ENCODE results near the gene DIO3.
"Not testable (repeated sequence)": the region's sequence is repeated elsewhere in the genome, so short reads cannot be mapped to it uniquely, and the experiment has no call there.

The DIO3 gene

DNA sequence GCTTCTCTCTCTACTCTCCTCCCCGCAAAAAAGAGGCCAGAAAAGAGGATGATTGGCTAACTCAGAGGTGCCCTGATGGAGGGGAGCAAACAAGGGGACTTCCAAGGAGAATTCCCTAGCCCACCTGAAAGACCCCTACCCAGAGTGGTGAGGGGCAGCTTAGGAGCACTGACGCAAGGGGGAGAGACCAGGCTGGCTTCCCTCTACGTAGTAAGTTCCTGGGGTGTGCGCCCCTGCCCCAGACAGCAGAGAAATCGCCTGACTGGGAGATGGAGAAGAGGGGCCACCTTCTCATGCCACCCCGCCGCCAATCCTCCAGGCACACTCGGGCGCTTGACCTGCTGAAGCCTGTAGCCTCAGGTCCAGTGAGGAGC lies 2.1 kb upstream of the DIO3 start:
- DNase-seq (ENCODE audit: low read depth) = no peak

DNA sequence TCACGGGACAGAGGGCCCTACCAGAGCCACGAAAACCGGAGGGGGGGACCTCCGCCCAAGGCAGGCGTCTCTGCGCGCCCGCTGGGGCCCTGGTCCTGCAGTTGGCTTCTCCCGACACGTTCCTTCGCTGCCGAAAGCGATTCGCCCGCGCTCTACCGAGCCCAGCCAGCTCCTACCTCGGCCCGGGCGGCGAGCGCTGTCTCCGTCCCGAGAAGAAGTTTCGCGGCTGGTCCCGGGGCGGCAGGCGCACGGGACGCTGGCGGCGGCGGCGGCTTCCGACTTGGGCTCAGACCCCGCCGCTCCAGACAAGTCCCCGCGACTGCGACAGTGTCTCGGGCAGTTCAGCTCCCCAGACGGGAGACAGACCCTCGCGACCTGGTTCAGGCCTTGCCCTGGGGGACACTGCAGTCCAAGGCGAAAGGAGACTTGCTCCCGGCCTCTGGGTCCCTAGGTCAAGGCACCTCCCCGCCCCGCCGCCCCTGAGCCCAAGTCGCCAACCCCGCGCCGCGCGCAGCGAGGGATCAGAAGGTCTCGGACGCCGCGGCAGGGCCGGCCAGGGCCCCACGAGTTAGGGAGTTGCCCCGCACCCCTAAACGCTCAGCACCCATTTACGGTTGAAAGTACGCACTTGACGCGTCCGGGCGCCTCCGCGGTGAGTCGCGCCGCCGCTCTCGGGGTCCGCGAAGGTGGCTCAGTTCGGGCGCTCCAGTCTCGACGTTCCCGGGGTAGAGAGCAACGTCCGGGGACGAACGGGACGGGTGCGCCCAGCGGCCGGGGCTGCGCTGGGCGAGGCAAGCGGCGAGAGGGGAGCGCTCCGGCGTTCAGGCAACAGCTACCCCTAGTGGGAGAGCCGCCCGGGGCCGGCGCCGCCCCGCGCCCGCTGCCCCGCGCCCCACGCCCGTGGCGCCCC lies 1.4 kb upstream of the DIO3 start:
- DNase-seq (ENCODE audit: low read depth) = no peak

DNA sequence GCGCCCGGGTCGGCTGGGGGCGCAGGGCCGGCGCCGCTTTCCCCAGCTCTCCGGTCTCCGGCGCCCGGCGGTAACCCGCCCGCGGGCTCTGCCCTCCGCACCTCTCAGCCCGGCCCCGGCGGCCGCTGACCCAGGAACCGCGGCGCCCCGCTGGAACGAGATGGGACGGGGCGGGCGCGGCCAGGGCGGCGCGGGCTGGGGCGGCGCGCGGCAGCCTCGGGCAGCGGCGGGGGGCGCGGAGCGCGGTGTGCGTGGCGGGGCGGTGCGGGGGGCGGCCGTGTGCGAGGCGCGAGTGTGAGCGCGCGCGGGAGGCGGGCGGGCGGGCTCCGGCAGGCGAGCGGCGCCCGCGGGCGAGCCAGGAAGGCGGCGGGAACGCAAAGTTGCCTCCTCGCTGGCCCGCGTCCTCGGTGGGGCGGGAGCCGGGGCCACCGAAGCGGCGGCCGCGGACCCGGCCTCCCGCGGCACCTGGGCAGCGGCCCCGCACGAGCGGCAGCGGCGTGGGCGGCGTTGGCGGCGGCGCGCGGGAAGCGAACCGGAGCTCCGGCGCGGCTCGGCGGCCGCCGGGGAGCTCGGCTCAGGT lies 671 bp upstream of the DIO3 start:
- DNase-seq (ENCODE audit: low read depth) = no peak

DNA sequence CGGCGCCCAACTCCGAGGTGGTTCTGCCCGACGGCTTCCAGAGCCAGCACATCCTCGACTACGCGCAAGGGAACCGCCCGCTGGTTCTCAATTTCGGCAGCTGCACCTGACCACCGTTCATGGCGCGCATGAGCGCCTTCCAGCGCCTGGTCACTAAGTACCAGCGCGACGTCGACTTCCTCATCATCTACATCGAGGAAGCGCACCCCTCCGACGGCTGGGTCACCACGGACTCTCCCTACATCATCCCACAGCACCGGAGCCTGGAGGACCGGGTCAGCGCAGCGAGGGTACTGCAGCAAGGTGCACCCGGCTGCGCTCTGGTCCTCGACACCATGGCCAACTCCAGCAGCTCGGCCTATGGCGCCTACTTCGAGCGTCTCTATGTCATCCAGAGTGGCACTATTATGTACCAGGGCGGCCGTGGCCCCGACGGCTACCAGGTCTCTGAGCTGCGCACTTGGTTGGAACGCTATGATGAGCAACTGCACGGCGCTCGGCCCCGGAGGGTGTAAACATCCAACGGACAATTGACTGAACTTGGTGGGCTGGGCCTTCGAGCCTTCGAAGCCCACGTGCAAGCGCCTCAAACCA lies 699 bp downstream of the DIO3 start:
- no peak for DNase-seq (ENCODE audit: low read depth)

DNA sequence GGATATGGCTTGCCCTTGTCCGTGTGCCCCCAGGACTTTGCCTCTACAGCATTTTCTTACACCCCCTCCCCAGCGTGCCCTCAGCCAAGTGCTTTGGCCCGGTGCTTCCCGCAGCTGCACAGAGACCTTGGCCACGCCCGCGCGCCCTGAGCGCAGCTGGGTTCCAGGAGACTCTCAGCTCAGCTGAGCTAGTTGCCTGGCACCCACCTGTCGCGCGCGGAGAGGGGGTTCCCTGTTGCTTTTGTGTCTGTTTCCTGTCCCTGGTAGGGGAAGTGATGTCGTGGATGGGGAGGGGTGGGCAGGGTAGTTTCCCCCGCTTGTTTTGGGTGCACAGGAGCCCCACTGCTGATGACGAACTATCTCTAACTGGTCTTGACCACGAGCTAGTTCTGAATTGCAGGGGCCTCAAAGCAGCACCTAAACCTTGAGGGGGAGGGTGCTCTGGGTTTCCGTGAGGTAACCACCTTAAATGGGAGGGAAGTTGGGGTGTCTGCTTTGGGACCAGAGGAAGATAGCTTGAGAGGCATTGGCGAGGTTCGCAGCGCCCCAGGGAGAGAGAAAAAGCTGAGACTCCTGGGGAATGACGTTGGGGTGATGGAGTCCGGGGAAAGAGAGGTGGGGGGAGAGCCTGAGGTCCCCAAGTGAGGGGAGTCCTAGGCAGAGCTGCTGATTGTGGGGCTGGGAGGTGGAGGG lies 1.5 kb downstream of the DIO3 start:
- no peak for DNase-seq (ENCODE audit: low read depth)

DNA sequence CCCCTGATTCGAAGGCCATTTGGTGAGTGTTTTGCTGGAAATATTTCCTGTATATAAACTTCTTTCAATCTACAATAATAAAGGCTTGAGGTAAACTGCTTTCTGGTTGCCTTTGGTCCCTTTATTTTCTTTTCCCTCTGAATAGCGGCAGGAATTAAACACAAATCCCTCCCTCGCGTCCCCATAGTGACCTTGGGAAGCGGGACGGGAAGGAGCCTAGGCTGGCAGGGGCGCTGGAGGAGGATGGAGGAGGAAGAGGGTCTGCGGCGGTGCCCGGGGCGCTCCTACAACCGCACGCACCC lies 2.0 kb downstream of the DIO3 start:
- no peak for DNase-seq (ENCODE audit: low read depth)

DNA sequence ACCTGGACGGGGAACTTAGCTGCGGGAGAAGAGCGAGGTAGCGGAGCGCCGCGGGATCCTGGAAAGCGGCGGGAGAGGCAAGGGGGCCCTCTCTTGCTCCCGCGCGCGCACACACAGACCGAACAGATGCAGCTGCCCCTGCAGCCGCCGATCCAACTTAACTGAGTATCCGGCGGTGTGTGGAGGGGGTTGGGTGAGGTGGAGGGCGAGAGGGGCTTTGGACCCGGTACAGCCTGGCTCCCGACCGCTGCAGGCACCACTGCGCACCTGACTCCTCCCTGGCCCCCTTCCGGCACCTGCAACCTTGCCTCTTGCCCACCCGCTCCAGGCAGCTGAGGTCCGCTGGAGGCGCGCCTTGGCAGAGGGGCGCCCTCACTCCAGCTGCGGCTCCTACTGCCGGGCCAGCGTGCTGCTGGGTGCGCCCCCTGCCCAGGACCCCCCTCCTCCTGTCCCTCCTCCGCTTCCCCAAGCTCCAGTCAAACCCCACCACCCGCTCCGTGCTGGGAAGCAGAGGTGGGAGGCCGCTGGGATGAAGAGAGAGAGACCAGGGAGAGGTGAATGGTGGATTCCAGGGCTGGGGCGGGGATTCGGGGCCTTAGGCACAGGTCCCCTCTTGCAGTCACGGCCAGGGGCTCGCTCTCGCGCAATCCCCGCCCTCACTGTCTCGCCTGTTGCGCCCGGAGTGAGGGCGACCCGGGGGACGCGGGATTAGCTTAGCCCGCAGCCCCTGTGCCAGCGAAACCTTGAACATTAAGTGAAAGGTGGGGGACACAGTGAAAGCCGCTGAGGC lies 2.6 kb downstream of the DIO3 start:
- no peak for DNase-seq (ENCODE audit: low read depth)

DNA sequence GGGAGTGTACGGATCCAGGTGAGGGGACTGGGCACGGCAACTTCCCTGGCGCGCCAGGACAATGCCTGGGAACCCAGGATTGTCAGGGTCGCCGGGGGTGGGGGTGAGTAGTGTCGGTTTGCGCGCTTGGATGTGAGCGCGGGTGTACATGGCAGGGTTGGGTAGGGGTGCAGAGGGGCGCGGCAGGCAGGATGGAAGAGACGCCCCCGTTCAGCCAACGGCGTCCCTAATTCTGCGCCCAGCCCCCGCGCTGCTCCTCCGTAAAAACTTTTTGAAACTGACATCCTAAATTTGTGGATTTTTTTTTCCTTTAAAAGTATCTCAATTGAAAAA lies 3.1 kb downstream of the DIO3 start:
- DNase-seq (ENCODE audit: low read depth) = no peak

DNA sequence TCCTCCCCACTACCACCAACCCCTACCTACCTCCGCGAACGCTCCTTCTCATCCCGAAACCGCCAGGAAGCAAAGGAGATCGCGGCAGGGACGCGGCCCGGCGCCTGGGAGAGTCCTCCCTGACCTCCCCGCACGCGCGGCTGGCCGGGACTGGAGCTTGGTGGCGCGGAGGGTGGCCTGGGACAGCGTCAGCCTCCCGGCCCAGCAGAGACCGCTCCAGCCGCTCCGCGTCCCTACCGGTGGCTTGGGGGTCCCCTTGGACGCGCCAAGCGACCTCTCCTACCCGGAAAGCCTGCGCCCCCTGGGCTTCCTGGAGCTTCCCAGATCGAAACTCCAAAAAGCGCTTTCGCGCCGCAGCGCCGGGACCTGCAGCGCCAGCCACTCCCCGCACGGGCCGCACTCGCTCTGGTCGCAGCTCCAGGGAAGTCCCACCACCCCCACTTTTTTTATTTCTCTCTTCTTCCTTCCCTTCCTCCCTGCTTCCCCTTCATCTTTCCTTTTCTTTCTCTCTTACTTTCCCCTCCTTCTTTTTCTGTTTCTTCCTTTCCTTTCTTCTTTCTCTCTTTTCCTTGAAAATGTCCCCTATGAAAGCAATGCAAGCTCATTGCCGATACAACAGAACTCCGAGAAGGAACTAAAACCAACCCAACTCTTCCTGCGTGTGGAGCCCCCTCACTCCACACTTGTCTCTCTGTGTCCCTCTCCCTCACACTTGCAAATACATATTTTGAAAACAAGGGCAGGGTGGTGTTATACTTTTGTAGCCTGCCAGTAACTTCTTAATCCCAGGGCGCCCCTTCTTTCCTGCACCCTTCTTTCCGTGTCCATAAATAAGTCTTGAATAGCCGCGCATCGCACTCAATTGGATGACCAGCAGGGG lies 3.8 kb downstream of the DIO3 start:
- DNase-seq (ENCODE audit: low read depth) = no peak

DNA sequence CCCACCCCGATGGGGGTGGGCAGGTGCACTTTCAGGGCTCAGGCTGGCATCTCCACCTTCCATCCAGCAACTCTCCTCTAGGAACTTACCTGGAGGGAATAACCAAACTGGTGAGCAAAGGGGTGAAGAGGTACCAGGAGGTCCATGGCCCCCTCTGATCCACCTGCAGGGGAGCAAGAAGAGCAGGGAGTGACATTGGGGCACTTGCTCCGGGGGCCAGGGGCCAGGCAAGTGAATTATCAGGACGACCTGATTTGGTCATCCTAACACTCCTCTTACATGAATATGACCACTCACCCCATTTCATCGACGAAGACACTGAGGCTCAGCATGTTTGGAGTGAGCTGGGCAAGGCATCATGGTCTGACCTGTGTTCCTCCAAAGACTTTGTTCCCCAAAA lies 6.0 kb downstream of the DIO3 start:
- no peak for DNase-seq (ENCODE audit: low read depth)

DNA sequence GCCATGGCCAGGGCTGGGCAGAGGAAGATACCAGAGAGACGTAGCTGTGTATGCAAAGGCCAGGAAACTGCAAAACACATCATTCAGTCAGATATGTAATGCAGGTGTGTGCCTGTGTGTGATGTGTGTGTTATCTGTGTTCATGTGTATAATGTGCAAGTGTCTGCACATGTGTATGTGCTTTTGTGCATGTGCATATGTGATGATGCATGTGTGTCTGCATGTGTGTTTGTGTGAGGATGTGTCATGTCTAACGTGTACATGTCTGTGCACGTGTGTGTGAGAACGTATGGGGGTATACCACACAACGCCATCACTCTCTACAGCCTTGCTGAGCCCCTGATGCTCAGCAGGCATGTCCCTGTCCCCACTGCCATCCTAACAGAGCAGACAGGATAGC lies 9.7 kb downstream of the DIO3 start:
- no peak for DNase-seq (ENCODE audit: low read depth)

DNA sequence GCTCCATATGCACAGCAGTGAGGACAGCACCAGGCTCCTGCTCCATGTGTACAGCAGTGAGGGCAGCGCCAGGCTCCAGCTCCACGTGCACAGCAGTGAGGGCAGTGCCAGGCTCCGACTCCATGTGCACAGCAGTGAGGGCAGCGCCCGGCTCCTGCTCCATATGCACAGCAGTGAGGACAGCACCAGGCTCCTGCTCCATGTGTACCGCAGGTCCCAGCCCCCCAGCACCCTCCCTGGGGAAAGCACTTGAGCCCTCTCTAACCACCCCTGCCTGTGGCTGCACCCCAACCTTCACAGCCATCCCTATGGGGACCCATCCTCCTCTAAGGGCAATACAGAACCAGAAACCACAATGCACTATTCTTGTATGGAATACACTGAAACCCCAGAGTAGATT lies 11.2 kb downstream of the DIO3 start:
- DNase-seq (ENCODE audit: low read depth) = not testable (repeated sequence)

DNA sequence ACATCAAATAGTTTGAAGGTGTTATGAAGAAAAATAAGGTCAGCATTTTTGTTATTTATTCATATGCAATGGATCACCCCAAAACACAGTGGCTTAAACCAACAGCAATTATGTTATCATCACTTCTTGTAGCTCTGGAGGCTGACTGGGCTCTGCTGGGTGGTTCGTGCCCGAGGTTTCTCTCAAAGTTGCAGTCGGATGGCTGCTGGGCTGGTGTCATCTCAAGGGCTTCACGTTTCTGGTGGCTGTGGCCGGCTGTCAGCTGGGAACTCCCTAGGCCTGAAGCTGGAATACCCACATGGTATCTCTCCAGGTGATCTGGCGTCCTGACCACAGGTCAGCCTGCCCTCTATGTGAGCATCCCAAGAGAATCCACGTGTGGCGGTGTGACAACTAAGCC lies 12.0 kb downstream of the DIO3 start:
- DNase-seq (ENCODE audit: low read depth) = no peak

DNA sequence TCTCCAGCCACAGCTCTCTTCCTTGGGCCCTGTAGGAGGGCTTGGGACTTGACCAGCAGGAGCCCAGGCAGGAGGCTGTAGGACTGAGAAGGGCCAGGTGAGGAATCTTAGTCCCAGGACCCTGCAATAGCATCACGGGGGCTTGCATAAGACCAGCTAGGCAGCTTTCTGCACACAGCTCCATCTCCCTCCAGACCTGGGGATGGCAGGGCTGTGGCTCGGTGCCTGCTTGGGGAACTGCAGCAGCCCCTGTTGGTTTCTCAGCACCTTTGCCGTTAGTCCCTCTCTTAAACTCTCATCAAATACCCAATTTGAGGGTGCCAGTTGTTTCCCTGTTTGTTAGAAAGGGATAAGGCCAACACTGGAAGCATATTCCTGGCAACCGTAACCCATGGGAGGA lies 14.3 kb downstream of the DIO3 start:
- no peak for DNase-seq (ENCODE audit: low read depth)

DNA sequence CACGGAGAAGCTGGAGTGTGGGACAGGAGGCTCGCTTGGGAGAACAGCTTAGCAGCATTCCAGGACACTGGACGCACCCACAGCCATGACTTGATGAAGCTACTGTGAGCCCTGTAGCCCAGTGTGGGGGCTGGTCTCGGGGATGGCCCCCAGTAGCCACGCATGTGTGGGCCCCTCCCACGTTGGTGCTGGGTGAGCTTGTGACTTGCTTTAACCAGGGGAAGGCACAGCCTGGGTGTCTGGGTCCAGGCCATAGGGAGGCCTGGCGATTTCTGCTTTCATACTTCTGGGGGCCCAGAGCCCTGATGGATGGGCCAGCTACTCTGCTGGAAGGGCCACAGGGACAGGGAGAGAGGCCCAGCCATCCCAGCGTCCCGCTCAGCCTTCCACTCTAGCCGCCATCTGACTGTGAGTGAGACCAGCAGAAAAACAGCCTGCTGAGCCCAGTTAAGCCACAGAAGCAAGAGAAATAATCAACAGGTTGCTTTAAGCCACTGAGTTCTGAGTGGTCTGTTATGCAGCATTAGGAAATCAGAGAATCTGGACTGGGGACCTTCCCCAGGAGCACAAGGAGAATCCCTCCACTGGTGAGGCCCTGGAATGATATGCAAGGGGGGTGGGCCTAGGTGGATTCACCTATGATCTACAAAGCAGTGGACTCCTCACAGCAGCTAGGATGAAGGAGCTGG lies 16.1 kb downstream of the DIO3 start:
- no peak for DNase-seq (ENCODE audit: low read depth)

DNA sequence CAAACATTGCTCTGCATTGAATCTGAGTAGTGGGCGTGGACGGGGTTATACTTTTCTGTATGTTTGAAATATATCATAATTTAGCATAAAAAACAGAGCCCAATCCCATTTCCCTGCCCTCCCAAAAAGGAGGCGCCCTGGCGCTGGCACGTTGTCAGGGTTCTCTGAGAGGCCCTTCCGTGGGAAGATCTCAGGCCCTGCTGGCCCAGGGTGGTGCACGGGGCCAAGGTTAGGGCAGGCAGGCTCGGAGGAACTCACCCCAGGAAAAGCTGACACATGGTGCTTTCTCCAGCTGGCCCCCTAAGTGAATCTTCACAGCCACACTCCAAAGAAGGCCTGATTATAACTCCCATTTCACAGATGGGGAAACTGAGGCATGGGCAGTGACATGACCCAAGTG lies 17.2 kb downstream of the DIO3 start:
- DNase-seq (ENCODE audit: low read depth) = no peak

DNA sequence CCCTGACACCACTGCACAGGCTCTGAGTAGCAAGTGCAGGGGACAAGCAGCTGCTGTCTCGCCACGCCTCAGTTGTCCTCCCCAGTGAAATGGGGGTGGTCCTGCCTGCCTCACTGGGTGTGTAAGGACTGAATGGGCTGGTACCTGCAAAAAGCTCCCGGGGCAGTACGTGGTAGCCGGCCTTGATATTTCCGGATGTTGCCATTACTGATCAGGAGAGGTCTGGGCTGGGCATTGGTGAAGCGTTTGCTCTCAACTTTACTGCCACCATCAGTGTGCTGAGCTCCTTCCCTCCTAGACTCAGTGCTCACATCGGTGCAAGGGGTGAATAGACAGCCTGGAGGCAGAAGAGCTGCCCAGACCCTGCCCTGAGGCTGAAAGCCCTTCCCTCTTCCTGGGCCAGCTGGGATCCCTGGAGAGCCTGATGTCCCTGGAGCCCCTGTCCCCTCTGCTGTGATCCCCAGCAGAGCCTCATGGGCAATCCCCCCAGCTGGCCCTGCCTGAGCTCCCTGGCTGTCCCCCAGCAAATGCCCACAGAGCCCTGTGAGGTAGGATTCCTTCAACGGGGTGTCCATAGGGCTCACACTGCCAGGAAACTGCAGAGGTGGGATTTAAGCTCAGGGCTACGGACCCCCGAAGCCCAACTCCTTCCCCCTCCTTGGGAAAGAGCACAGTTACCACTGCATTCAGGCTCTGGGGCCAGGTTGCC lies 18.2 kb downstream of the DIO3 start:
- DNase-seq (ENCODE audit: low read depth) = no peak

DNA sequence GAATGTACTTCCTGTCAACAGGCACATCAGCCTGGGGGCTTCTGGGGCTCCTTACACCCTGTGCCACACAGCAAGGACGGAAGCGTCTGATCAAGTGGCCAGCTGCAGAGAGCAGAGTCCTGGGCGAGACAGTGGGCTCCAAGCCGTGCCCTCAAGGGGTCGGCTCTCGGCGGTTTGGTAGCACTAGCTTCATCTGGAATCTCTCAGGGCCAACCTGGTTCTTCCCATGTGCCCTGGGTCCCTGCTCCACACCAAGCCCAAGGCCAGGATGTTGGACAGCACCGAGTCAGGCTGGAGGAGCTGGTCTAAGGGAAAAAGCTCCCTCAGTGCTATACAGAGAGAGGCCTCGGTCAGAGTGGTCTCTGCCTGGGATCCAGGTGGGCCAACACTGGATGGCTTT lies 20.5 kb downstream of the DIO3 start:
- DNase-seq (ENCODE audit: low read depth) = no peak

DNA sequence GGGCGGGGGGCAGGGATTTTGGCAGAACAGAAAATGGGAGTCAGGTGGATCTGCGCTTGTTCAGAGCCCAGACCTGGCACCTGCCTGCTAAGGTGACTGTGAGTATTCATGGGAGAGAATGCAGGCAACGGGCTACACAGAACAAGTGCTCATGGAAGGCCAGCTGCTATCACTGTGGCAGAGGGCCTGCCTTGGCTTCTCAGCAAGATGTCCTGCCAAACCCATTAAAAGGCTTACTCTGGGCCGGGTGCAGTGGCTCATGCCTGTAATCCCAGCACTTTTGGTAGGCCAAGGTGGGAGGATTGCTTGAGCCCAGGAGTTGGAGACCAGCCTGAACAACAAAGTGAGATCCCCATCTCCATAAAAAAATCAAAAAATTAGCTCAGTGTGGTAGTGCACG lies 21.0 kb downstream of the DIO3 start:
- no peak for DNase-seq (ENCODE audit: low read depth)

DNA sequence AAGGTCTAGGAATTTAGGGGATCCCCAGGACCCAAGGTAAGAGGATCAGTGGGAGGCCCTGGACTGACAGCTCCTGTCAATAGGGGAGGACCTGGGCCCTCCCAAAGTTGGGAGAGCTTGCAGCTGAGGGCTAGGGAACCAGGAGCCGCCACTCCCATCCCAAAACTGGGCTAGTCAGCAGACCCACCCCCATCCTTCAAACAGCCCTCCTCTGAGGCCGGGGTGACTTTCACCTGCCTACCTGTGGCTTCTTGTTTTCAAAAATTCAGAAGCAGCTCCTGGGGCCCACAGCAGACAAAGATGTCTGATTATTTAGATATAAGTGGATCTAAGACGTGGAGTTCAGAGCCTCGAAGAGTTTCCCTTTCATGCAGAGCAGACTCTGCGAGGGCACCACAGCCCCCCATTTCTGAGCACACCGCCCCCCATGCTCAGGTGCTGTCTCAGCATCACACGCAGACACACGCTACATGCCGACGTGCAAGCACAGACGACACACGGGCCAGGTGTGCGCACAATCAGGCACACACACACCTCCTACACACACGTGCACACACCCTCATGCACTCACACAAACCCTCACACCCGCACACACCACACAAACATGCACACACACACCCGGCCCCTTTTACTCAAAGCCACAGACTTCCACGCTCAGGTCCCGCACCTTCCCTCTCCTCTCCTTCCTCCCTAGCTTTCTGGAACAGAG lies 21.9 kb downstream of the DIO3 start:
- DNase-seq (ENCODE audit: low read depth) = no peak
